ENCODE data around the gene ANKRD50.

ANKRD50 gene

GRCh38 chr4:124710015-124710741, 2.4 kb downstream of the ANKRD50 start:
- no peak for DNase-seq

GRCh38 chr4:124708517-124709300, 3.8 kb downstream of the ANKRD50 start:
- no peak for DNase-seq

- no peak for DNase-seq
These were observed 7.1 kb downstream of the ANKRD50 start for GRCh38 chr4:124705393-124705792.

GRCh38 chr4:124703154-124703553, 9.4 kb downstream of the ANKRD50 start:
- no peak for DNase-seq

- DNase-seq: no peak
These were observed 15.1 kb downstream of the ANKRD50 start for GRCh38 chr4:124697441-124697840.

GRCh38 chr4:124696182-124696581, 16.4 kb downstream of the ANKRD50 start:
- no peak for DNase-seq

GRCh38 chr4:124694946-124695598, 17.5 kb downstream of the ANKRD50 start:
- DNase-seq: no peak

GRCh38 chr4:124694306-124694705, 18.2 kb downstream of the ANKRD50 start:
- no peak for DNase-seq

GRCh38 chr4:124691801-124692200, 20.7 kb downstream of the ANKRD50 start:
- no peak for DNase-seq

GRCh38 chr4:124686279-124686678, 26.3 kb downstream of the ANKRD50 start:
- no peak for DNase-seq

GRCh38 chr4:124685851-124686250, 26.7 kb downstream of the ANKRD50 start:
- DNase-seq: no peak

GRCh38 chr4:124684301-124684700, 28.2 kb downstream of the ANKRD50 start:
- DNase-seq: no peak

GRCh38 chr4:124682384-124682783, 30.1 kb downstream of the ANKRD50 start:
- DNase-seq: no peak

- DNase-seq: no peak
These were observed 46.0 kb downstream of the ANKRD50 start for GRCh38 chr4:124666496-124666895.

- DNase-seq: no peak
These were observed 53.7 kb downstream of the ANKRD50 start for GRCh38 chr4:124658795-124659194.

GRCh38 chr4:124650614-124651013, 61.9 kb downstream of the ANKRD50 start:
- DNase-seq: no peak

GRCh38 chr4:124647599-124647998, 64.9 kb downstream of the ANKRD50 start:
- DNase-seq: no peak

- DNase-seq: no peak
These were observed 67.9 kb downstream of the ANKRD50 start for GRCh38 chr4:124644621-124645020.

- no peak for DNase-seq
These were observed 69.7 kb downstream of the ANKRD50 start for GRCh38 chr4:124642846-124643245.

GRCh38 chr4:124641715-124642381, 70.7 kb downstream of the ANKRD50 start:
- DNase-seq: no peak

GRCh38 chr4:124640022-124640730, 72.4 kb downstream of the ANKRD50 start:
- no peak for DNase-seq

GRCh38 chr4:124637321-124637720, 75.2 kb downstream of the ANKRD50 start:
- no peak for DNase-seq

GRCh38 chr4:124636788-124637187, 75.7 kb downstream of the ANKRD50 start:
- DNase-seq: no peak

Measured in 8988T (cell line).